ENCODE measurements around the gene PRR14L.
"Not testable (repeated sequence)": the region's sequence is repeated elsewhere in the genome, so short reads cannot be mapped to it uniquely, and the experiment has no call there.

PRR14L gene

DNA sequence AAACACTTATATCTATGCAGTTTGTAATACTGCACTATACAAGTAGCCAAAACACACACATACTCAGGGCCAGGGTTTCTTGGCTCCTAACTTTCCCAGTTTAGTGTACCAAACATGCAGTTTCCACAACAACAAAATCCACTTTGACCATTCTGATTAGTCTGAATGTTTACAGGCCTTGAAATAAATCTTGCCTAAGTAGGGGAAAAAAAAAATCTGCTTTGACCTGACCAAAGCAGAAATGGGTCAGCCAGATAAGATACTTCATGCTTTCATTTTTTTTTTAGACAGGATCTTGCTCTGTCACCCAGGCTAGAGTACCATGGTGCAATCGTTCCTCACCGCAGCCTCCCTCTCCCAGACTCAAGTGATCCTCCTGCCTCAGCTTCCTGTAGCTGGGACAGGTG is 10.1 kb downstream of the PRR14L start:
- no peak for FAIRE-seq

DNA sequence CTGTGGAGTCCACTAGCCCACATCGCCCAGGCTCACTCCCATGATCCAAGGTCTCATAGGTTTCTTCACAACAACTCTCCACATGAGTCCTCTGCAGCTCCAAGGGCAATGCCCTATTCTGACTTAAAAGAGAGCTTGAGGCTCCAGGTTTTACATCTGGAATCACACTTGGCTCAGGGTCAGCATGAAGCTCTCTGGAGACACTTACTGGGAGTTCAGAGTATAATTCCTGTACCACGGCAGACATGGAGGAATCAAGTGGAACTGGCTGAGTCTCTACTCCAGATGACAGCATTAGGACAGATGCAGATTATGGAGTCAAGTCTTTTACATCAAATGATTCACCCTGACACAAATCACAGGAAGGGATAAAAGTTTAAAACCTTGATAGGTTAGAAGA is 11.4 kb downstream of the PRR14L start:
- FAIRE-seq, result no peak

DNA sequence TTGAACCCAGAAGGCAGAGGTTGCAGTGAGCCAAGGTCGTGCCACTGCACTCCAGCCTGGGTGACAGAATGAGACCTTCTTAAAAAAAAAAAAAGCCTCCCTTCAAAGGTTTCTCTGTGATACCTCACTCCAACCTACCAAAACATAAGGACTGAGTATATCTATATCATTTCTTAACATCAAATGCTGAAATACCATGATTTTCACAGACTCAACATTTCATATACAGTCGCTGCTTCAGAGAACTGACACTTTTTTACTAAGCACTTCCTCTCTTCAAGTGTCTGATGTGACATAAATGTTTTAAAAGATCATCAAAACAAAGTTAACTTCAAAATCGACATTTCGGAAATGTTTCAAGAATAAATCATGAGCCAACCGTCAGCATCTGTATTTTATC is 12.0 kb downstream of the PRR14L start:
- no peak for FAIRE-seq

DNA sequence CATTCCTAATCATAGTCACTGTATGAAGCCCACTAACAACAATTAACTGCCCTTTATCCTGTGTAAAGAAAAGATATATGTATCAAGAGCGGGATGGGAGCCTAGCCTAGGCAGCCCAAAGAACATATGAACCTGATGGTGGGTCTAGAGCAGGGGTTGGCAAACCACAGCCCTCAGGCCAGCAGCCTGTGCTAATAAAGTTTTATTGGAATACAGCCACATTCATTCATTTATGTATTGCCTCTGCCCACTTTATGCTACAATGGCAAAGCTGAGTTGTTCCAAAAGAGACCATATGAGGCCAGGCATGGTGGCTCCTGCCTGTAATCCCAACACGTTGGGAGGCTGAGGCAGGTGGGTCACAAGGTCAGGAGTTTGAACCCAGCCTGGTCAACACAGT is 13.5 kb downstream of the PRR14L start:
- FAIRE-seq, result no peak

DNA sequence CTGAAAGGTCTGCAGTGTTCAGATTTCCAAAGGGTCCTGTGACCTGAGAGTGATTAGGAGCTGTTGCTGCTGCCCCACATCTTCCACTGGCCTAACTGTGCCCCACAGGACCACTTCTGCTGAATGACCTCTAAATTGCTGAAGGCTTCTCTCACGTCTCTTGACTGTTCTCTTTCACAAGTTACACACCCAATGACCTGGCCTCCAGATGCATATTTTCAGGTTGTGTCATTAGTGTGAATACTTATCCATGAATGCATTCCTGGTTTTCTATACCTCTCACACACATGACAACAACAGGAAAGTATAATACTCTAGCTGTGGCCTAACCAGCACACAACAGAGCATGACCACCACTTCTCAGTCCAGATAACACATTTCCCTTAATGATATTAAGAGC is 15.4 kb downstream of the PRR14L start:
- no peak for FAIRE-seq

DNA sequence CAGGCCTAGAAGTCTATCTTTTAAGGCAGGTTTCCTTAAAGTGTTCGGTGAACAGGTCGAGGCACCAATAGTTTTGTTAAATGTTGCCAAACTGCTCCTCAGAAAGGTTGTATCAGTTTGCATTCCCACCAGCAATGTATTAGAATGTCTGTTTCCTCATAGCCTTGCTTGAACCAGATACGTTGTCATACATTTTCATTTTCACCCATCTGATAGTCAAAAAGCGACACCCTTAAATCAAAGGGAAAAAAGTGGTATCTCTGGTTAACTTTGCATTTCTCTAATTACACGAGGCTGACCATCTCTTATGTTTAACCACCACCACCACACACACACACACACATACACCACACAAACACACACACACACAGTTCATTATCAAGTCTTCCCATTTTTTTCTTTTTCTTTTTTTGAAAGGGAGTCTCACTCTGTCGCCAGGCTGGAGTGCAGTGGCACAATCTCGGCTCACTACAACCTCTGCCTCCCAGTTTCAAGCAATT is 16.3 kb downstream of the PRR14L start:
- FAIRE-seq, result no peak

DNA sequence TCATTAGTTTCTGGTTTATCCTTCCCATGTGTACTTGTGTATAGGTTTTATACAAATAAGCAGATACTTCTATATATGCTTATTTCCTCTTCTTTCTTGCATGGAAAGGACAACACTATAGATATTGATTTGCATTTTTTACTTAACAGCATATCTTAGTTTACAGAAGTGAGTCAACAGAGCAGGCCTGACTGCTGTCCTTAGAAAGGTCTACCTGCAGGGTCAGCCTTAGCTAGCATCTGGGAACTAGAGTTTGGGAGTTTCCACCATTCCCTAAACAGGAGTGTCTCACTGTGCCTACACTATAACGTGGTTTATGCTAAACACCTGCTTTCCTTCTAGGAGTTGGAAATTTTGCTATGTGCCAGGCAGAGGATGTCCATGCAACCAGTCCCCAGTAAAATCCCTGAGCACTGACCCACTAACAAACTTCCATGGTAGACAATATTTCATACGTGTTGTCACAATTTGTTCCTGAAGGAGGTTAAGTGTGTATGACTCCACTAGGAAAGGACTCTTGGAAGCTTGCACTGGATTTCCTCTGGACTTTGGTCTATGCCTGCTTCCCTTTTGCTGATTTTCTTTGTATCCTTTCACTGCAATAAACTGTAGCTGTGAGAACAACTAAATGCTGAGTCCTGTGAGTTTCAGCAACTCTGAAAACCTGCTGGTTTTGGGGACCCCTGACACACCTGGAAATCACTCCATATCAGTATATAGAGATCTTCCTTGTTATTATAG is 17.7 kb downstream of the PRR14L start:
- FAIRE-seq, result no peak

DNA sequence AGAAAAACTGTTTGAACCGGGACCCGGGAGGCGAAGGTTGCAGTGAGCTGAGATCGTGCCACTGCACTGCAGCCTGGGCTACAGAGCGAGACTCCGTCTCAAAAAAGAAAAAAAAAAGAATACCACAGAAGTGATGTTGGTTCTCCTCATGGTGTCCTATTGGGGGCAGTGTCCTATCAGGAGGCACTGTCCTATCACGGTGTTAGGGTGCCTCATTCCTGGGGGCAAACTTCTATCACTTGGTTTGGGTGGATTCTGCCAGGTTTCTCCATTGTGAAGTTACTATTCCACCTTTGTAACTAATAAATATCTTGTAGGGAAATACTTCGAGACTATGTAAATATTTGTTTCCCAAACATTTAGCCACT is 19.6 kb downstream of the PRR14L start:
- no peak for FAIRE-seq

DNA sequence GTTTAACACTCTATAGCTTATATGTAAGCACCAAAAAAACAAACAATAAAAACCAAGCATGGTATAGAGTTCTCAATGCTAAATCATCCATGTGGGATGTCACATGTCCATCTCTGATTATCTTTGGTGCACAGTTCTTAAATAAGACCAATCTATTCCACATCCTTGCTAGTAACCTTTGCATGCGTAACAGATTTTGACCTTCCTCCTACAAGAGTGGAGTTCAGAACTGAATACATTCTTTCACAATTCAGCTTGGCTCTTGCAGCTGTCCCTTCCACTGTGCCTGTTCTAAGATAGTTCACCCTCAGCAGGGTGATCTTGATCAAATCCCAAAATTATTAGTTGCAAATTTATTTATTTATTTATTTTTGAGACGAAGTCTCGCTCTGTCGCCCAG is 21.1 kb downstream of the PRR14L start:
- no peak for FAIRE-seq

DNA sequence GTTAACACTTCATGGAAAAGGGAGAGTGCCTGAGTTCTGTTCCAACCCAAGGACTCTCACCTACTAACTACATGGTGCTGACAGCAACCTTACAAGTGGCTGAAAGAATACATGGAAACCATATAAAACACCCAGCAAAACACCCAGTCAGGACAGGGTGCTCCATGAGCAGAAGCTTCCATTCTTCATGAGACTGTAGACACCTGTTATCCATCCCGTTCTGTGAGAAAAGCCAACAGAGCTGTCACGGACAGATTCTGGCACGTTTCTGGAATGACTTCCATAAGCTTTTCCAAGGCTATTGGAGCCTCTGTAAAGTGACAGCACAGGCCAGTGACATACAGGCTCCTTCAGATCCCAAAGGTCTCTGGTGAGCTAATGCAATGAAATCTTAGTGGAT is 23.2 kb downstream of the PRR14L start:
- no peak for FAIRE-seq

DNA sequence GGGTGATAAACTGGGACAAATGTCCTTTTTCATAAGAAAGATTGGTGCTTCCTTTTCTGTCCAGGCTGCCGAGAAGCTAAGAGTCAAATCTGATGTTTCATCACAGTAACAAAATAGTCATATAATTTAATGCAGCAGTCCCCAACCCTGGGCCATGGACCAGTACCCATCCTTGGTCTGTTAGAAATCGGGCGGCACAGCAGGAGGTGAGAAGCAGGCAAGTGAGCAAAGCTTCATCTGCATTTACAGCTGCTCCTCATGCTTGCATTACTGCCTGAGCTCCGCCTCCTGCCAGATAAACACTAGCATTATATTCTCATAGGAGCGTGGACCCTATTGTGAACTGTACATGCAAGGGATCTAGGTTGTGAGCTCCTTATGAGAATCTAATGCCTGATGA is 26.2 kb downstream of the PRR14L start:
- FAIRE-seq, result no peak

DNA sequence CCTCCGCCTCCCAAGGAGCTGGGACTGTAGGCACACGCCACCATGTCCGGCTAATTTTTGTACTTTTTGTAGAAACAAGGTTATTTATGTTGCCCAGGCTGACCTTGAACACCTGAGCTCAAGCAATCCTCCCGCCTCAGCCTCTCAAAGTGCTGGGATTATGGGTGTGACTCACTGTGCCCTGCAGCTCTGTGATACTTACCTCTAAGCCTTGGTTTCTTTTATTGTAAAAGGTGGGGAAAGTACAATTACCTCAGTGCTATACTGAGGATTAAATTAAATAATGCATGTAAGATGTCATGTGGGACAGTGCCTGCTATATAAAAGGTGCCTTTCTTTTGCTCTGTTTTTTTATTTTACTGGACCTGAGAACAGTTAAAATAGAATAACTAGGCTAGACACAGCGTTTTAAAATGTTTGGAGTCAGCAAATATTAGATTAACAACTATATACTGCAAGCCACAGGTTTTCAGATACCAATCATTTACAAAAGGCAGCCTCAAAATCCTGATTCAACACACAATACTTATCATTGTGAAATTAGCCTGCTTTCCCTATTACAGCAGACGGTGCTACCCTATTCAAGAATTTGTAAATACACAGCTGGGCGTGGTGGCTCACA is 30.0 kb downstream of the PRR14L start:
- FAIRE-seq, result no peak

DNA sequence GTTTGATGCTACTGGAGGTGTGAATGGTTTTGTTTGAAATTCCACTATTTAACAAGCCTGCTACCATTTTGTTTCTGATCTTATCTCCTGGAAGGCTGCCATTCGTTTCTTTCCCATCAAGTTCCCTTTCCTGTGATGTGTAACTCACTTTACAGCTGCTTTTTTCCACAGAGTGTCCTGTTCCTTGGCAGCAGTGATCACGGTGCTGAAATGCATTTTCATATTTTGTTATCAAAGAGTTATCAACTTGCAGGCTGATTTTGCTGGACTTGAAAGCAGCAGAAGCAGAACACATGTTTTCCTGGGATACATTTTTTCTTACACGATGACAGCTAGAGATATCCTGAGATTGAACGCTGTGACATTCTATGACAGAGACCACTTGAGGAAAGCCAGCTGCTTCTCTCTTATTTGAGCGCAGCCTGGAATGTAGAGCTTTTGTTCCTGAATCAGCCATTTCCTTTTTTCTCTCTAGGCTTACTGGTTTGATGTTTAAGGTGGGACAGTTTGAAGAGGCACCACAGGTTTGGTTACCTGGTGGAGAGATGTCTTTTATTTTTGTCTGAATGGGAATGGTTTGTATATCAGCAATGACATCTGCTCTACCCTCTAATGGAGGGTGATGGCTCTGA is 34.7 kb downstream of the PRR14L start:
- no peak for FAIRE-seq

DNA sequence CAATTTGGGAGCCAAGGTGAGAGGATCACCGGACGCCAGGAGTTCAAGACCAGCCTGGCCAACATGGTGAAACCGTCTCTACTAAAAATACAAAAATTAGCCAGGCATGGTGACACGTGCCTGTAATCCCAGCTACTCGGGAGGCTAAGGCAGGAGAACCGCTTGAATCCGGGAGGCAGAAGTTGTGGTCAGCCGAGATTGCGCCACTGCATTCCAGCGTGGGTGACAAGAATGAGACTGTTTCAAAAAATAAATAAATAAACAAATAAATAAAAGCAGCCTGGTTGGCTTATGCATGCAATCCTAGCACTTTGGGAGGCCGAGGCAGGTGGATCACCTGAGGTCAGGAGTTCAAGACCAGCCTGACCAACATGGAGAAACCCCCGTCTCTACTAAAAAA is 38.7 kb downstream of the PRR14L start:
- not testable (repeated sequence) for FAIRE-seq

DNA sequence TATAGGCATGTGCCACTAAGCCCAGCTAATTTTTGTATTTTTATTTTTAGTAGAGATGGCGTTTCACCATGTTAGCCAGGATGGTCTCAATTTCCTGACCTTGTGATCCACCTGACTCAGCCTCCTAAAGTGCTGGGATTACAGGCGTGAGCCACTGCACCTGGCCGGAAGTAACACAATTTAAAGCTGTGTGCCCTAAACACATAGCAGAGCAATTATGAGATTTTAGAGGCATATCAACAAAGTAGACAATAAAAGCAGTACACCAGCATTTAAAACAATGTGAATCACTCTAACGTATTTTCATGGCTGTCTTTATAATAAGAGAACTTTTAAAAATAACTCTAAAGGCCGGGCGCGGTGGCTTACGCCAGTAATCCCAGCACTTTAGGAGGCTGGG is 42.4 kb downstream of the PRR14L start:
- FAIRE-seq, result no peak

DNA sequence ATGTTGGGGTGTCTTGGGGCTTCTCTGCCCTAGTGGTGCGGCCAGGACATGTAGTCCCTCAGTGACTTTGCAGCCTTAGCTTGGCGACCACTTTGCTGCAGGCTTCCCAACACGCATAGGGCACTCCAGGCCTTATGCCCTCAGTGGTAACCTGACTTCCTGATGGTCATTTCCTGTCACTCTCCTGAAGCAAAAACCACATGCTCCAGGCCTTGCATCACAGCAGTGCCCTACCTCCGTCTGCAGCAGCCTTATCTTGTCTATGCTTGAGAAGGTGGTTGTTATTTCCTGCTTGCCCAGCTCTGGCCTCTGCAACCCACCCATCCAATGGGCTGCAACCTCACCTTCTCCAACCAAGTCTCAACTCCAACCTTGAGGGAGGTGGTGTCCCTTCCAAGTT is 54.5 kb downstream of the PRR14L start:
- no peak for FAIRE-seq

DNA sequence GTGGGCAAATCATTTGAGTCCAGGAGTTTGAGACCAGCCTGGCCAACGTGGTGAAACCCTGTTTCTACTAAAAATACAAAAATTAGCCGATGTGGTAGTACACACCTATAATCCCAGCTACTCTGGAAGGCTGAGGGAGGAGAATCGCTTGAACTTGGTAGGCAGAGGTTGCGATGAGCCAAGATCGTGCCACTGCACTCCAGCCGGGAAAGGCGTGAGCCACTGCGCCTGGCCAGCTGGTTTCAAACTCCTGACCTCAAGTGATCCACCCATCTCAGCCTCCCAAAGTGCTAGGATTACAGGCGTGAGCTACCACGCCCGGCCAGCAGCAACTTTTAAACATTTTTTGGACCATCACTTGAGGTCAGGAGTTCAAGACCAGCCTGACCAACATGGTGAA is 55.9 kb downstream of the PRR14L start:
- not testable (repeated sequence) for FAIRE-seq

DNA sequence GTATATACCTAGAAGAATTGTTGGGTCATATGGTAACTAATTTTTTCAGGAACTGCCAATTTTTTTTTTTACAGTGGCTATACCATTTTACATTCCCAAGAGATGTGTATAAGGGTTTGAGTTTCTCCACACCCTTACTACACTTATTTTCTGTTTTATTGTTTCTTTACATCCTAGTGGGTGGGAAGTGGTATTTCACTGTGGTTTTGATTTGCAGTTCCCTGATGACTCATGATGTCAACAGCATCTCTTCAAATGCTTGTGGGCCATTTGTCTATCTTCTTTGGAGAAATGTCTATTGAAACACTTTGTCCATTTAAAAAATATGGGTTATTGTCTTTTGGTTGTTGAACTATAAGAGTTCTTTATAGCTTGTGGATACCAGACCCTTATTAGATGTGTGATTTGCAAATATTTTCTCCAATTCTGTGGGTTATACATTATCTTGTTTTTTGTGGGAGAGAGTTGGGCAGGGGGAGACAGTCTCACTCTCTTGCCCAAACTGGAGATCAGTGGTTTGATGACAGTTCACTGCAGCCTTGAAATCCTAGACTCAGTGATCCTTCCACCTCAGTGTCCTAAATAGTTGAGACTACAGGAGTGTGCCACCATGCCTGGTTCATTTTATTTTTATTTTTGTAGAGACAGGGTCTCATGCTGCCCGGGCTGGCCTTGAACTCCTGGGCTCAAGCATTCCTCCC is 57.6 kb downstream of the PRR14L start:
- no peak for FAIRE-seq

DNA sequence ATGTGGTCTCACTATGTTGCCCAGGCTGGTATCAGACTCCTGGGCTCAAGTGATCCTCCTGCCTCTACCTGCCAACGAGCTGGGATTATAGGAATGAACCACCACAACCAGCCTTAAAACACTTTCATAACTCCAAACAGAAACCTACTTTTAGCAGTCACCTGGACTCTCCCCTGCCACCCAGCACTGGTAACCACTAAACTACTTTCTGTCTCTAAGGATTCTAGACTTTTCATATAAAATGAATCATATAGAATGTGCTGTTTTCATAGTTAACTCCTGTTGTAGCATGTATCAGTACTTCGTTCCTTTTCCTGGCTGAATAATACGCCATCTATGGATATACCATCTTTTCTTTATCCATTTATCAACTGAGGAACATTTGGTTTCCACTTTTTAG is 58.5 kb downstream of the PRR14L start:
- no peak for FAIRE-seq

DNA sequence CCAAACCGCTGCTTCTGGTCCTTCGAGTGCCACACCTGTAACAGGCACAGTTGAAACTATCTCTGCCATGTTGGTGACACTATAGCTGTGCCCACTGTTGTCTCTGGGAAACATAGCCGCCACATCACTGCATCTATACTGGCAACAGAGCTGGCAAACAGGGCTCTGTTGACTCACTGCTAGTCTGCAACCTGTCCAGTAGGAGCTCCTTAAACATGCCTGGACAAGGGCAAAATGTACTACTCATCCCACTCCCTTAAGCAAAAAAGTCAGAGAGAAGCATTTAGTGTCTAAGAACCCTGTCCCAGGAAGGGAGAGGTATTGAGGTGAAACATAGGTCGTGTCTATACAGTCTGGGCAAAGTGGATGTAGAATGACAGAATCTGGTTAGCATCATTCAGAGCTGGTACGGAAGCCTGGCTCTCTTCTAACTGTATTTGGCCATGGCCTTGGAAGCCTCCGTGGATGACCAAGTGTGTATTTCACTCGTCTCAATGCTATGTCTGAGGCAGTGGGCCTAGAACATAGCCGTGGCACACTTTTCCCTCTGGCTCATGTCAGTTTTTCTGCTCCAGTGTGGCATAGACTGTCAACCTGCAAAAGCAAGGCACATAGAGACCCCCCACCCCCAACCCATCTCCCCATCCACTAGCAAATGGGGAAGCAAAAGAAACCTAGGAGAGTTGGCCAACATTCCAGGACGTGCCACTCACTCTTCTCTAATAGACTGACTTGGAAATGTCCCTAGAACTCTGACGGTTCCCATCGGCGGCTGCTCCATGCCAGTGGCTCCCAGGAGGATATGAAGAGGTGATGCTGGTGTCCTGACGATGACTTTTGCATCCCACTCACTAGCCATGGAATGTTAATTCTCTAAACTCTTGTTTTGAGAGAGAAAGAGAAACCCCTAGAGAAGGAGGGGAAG is 66.5 kb downstream of the PRR14L start:
- no peak for FAIRE-seq

DNA sequence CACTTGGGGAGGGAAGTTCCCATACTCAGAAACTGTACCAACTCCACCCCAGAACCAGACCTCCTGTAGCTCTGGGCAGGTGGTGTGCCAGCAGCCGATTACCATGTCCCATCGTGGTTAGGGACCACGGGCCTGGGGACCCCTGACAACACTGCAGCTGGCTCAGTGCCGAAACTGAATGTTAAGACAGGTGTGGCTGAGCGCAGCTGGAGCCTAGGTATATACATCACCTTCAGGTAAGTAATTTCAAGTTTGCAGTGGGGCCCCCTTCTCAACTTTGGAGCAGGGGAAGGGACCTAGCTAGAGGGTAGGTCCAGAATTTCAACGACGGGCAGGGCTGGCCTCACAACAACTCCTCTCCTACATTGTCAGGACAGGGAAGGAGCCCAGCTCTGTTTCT is 67.2 kb downstream of the PRR14L start:
- no peak for FAIRE-seq

Measured in endometrium (tissue), 2 donors.